HG03060 (cell line): ENCODE data around the gene DPEP2NB.
"Not testable (repeated sequence)": the region's sequence is repeated elsewhere in the genome, so short reads cannot be mapped to it uniquely, and the experiment has no call there.

Experiments used
- ATAC-seq: cut with Tn5 transposase; IDR thresholded peaks from one replicate; pipeline ENCODE4 v1.9.1; 2021; ENCODE audit warnings: low read depth, moderate number of reproducible peaks; ENCODE audit not compliant: unreplicated experiment

Gene DPEP2NB

DNA sequence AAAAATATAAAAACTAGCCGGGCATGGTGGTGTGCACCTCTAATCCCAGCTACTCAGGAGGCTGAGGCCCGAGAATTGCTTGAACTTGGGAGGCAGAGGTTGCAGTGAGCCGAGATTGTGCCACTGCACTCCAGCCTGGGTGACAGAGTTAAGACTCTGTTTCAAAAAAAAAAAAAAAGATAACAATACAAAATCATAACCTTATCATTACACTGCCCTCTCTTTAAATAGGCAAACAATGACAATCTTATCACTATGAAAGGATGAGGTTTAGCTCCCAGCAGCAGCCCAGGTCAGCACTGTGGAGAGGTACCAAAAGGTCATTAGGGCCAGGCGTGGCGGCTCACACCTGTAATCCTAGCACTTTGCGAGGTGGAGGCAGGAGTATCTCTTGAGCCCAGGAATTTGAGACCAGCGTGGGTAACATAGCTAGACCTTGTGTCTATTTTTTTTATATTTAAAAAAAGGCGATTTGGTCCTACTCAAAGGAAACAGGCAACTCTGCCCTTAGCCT lies 3.5 kb upstream of the DPEP2NB start:
- no peak for ATAC-seq

DNA sequence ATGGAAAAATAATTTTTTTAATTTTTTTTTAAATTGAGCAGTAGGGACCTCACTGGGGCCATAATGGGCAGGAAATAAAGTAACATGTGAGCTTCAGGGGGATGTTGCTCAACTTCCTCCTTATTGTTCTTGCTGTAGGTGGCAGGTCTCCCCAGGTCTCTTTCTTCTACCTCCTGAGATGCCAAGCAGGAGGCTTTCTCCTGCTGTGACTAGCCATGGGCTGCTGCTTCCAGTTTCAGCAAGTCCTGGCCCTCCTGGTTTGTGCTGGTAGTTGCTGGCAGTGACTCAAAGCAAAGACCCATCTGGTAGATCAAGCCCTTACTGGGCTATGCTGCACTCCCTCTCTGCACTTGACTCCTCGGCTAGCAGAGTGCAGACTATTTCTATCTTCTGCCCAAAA lies 2.3 kb downstream of the DPEP2NB start:
- ATAC-seq = no peak

DNA sequence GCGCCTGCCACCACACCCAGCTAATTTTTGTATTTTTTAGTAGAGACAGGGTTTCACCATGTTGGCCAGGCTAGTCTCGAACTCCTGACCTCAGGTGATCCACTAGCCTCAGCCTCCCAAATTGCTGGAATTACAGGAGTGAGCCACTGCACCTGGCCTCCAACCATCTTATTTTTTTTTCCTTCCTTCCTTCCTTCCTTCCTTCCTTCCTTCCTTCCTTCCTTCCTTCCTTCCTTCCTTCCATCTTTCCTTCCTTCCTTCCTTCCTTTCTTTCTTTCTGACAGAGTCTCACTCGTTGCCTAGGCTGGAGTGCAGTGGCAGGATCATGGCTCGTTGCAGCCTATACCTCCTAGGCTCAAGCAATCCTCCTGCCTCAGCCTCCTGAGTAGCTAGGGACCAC lies 5.8 kb downstream of the DPEP2NB start:
- ATAC-seq = not testable (repeated sequence)

DNA sequence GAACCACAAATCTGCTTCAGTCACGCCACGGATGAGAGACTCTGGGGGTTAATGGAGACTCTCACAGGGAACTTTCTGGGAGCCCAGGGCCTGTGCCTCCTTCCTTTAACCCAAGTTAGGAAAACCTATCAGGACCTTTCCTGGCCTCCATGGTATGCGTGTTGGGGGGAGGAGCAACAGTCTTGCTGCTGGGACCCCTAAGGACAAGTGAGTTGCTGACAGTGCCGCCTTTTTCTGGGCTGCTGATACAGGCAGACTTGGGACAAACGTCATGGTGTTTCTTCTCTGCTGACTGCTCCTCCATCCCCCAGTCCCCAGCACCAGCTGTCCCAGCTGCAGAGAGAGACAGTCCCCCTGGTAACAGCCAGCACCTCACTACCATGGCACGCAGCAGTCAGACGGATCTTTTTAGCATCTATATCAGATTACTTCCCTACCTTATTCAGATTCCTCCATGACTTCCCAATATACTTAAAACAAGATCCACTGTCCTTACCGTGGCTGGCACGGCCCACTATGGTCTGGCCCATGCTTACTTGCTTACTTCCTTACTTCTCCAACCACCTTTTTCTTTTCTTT lies 6.5 kb downstream of the DPEP2NB start:
- ATAC-seq = no peak

DNA sequence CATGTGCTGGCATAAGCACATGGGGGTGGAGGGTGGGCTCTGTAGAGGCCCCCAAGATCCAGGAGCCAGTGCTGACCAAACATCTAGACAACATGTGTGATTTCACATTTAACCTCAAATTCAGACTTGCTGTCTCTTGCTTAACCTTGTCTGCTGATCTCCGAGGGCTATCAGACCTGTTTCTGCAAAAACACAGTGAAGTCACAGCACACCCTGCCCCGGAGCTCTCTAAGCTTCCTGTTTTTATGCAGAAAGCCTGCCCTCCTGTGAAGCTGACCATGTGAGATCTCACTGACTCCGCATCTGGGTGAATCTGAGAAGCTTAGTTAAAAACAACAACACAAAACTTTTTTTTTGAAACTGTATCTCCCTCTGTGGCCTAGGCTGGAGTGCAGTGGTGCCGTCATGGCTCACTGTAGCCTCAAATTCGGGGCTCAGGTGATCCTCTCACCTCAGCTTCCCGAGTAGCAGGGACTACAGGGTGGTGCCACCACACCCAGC lies 9.9 kb downstream of the DPEP2NB start:
- ATAC-seq = no peak

DNA sequence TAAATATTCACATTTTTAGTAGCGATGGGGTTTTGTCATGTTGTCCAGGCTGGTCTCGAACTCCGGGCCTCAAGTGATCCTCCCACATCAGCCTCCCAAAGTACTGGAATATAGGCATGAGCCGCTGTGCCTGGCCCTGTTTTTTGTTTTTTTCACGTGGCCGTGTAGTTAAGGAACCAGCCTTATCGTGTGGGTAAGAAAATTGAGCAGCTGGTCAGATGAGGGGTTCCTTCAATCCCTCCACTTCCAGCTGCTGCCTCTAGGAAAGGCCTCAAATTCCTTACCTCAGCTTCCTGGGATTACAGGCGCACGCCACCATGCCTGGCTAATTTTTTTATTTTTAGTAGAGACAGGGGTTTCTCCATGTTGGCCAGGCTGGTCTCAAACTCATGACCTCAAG lies 10.5 kb downstream of the DPEP2NB start:
- ATAC-seq = no peak

DNA sequence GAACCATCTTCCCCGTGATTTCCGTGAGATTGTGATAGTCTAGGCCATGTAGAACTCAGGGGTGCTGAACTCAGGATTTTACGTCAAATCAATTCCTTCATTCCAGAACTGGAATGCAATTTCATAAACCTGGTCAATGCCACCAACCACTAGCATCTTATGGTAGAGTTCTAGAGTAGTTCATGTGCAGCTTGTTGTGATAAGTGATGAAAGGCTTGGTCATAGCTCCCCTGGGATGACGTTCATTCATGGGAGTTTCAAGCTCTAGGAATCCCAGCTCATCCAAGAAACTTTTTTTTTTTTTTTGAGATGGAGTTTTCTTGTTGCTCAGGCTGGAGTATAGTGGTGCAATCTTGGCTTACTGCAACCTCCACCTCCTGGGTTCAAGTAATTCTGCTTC lies 12.7 kb downstream of the DPEP2NB start:
- no peak for ATAC-seq

DNA sequence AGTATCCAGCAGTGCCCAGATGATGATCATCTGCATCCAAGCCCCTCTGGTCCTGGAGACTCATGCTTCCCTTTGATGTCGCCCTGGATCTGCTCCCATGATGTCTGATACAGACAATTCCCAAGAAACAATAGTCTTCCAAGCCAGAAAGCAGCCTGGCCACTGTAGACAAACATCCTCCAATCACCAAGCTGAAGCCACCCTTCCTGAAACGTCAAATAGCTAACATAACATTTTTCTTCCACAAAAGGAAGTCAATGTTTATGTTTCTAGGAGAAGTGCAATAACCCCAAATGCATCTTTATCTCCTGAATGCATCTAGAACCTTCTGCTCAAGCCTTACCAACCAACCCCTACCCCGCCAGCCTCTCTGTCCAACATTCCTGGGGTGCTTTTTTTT lies 15.3 kb downstream of the DPEP2NB start:
- ATAC-seq = no peak

DNA sequence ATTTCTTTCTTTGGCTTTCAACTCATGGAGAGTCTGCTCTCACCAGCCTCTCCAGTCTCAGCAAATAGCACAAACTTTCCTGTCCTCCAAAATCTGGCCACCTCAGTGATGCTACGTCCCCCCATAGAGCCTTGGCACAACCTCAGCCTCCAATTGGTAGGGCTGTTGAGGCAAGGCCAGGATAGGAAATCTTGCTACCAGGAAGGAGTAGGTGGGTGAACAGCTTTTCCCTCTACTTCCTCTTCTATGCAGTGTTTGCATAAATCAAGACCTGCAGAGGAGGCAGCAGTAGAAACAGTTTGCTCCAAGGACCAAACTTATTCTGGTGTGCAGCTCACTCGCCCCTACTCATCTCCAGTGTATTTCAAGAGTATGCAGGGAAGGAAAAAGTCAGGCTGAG lies 15.7 kb downstream of the DPEP2NB start:
- ATAC-seq = no peak

DNA sequence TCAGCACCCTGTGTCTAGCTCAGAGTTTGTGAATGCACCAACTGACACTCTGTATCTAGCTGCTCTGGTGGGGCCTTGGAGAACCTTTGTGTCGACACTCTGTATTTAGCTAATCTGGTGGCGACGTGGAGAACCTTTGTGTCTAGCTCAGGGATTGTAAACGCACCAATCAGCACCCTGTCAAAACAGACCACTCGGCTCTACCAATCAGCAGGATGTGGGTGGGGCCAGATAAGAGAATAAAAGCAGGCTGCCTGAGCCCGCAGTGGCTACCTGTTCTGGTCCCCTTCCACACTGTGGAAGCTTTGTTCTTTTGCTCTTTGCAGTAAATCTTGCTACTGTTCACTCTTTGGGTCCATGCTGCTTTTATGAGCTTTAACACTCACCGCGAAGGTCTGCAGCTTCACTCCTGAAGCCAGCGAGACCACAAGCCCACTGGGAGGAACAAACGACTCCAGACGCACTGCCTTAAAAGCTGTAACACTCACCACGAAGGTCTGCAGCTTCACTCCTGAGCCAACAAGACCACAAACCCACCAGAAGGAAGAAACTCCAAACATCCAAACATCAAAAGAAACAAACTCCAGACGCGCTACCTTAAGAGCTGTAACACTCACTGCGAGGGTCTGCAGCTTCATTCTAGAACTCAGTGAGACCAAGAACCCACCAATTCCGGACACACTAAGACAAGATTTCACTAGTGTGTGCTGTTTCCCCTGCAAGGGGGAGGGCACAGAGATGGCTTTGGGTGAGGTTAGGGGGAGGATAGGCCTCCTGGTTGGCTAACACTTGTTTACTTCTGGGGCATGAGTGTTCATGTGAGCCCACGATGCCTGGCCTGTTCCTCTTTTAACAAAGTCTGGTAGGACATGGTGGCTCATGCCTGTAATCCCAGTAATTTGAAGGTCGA lies 16.7 kb downstream of the DPEP2NB start, which contains the start of gene DPEP2:
DPEP2 (minus strand) TSS at position 706 of the 910 bp plus-strand sequence. CDS start 6,272 bp downstream, outside the sequence.
- ATAC-seq = not testable (repeated sequence)

DNA sequence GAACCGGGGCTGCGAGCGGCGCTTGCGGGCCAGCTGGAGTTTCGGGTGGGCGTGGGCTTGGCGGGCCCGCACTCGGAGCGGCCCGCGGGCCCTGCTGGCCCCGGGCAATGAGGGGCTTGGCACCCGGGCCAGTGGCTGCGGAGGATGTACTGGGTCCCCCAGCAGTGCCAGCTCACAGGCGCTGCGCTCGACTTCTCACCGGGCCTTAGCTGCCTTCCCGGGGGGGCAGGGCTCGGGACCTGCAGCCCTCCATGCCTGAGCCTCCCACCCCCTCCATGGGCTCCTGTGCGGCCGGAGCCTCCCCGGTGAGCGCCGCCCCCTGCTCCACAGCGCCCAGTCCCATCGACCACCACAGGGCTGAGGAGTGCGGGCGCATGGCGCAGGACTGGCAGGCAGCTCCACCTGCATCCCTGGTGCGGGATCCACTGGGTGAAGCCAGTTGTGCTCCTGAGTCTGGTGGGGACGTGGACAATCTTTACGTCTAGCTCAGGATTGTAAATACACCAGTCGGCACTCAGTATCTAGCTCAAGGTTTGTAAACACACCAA lies 17.4 kb downstream of the DPEP2NB start:
- not testable (repeated sequence) for ATAC-seq

DNA sequence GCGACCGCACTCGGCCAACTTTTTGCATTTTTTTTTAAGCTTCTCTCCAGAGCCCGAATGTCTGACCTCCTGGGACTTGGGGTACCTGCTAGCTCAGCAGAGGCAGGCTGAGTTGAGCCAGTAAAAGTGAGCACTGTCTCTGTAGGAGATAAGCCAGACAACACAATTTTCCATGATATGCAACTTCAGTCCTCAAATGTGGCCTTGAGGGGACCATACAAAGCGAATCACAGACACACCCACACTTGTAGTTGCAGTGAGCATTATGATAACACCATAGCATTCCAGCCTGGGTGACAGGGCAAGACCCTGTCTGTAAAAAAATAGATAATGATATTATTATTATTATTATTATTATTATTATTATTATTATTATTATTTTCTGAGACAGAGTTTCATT lies 19.0 kb downstream of the DPEP2NB start:
- no peak for ATAC-seq

DNA sequence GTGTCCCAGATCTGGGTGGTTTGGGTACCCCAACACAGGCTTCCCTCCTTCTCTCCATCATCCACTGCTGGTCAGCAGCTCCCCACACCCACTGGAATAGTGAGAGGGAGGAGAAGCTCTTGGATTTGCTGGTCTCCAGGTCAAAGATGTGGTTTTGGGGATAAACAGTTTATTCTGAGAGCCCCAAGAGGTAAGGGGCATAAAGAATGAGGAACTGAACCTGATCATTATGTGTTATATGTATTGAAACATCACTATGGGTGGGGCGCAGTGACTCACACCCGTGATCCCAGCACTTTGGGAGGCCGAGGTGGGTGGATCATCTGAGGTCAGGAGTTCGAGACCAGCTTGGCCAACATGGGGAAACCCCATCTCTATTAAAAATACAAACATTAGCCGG lies 20.3 kb downstream of the DPEP2NB start:
- ATAC-seq = no peak

DNA sequence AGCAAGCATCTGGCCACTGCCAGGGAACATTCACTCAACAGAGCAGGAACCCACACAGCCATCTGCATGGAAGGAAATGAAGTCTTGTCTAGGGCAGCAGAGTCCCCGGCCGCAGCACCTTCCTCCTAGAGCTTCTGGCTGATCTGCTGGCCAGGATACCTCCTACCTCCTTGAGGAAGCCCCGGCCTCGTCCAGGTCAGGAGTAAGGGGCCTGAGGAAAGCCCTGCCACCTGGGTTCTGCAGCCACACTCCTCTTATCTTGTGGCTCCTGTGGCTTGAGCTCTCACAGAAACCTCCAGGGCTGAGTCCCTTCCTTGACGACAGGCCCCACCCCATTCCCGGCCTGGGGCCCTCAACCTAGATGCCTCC lies 21.7 kb downstream of the DPEP2NB start:
- ATAC-seq = not testable (repeated sequence)

DNA sequence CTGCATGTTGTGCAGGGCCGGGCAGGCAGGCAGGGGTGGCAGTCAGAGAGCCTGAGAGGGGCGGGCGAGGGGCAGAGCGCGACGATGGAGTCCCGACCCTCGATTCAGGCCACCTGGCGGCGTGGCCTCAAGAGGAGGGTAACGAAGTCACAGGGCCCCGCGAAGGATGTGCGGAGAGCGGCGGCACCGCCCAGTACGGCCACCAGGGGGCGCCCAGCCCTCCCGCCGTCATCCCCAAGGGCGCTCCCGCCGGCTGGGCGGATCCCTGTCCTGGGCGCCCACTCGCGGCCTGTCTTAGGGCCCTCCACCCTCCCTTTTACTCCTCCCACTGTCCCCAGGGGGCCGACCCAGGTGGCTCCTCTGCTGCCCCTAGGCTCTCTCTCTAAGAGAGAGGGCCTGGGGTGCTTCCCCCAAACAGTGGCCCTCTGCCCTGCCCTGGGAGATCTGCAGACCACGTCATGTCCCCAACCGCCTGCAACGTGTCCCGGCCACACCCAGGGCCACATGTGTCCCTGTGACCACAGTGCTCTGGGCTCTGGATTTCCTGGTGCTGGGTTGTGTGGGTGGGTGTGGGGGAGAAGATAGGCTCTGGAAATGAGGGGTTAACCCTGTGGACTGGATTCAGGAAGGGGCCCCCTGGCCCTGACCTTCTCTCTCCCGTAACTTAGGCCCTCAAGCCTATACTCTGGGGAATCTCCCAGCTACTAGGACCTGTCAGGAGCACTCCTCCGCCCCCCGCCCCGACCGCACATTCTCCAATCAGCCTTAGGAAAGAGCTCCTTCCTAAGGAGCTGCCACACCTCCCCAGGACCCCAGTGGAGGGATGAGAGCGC lies 22.3 kb downstream of the DPEP2NB start:
- no peak for ATAC-seq

DNA sequence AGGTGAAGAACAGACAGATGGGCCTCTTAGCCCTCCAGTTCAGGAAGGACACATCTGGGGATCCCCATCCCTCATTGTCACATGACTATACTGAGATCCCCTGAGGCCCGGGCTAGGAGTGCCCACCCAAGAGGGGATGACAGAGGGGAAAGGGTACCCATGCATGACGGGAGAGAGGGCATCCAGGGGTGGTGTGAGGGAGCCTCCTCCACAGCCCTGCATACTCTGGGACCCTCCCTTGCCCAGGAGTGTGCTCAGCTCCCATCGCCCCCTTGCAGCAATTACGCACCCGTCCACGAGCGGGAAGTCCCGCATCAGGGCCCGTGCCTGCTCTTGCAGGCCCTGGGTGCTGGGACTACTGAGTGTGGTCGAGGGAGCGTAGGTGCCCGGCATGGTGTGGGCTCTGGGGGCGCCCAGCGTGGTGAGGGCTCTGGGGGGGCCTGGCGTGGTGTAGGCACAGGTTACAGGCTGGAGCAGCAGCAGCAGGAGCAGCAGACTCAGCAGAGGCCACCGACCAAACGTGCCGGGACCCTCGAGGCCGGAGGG lies 23.0 kb downstream of the DPEP2NB start:
- ATAC-seq = no peak

DNA sequence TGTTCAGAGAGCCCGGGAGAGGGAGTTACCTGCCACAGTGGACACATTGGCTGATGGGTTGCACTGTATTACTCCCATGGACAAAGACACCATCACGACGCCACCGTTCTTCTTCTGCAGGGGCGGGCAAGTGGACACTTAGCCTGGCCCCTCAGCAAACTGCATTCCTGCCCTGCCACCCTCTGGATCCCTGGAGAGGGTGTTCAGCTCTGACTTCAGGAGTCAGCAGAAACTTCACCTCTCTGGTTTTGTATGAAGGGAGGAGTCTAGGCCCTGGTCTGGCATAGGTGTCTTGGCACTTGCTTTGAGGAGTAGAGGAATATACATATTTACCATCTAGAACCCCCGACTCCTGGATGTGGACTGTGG lies 25.7 kb downstream of the DPEP2NB start:
- ATAC-seq = no peak

DNA sequence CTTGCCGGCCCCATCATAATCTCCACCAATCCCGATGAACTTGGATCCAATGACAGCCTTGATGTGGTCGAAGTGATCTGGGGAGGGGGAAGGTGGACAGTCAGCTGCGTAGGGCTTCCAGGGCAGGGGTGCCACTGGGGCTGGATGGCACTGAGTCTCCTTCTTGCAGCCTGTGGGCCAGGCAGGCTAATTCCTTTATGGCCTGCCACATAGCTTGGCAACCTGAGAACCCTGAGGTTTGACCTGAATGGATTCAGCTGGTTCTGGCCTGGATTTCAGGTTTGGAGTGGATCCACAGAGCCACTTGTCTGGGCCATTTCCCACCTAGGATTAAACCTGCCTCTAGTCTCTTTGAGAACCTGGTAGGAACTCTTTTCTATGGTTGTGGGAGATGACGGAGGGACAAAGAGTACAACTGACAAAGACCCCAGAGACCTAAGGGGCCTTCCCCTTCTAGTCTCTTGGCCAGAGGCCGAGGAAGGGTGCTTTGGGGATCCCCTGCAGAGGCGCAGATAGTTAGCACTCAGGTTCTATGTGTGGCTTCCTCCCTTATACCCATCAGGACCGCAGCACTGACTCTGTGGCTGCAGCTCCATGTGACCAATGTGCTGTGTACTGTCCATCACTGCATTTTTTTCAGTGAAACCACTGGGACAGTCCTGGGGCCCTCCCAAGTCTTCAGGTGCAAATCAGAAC lies 26.2 kb downstream of the DPEP2NB start:
- no peak for ATAC-seq

DNA sequence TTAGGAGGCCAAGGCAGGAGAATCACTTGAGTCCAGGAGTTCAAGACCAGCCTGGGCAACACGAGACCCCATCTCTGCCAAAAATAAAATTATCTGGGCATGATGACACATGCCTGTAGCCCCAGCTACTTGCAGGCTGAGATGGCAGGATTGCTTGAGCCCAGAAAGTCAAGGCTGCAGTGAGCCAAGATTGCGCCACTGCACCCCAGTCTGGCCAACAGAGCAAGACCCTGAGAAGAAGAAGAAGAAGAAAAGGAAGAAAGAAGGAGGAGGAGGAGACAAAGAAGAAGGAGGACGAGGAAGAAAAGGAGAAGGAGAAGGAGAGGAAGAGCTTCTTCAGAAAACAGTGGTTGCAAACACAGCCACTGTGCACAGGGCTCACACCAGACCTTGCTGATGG lies 27.0 kb downstream of the DPEP2NB start:
- no peak for ATAC-seq
